GM23248 (cell line): Measurements from ENCODE around the gene MOB3B.

Experiments
- EZH2 ChIP-seq: fragments of 200-600 bp; sonication (generic); IDR thresholded peaks from 2 replicates; pipeline ENCODE4 v1.6.1; 2018; ENCODE audit warnings: antibody characterized with exemption, mild to moderate bottlenecking; ENCODE audit not compliant: insufficient read depth, poor library complexity, severe bottlenecking
- EZH2phosphoT487 ChIP-seq: fragments of 200-600 bp; sonication (generic); IDR thresholded peaks from 2 replicates; pipeline ENCODE4 v1.6.1; 2018; ENCODE audit warnings: antibody characterized with exemption, moderate library complexity, mild to moderate bottlenecking, low read depth; ENCODE audit not compliant: insufficient read depth

- TF ChIP-seq EZH2 (no peak), EZH2phosphoT487 (no peak)
Measured at GRCh38 chr9:27344776-27345175, 184.8 kb downstream of the MOB3B start.
